ENCODE measurements around the gene TMED10.

TMED10 gene

GRCh38 chr14:75126121-75126544 is 50.3 kb downstream of the TMED10 start:
- no peak for DNase-seq

GRCh38 chr14:75125617-75126016 is 50.8 kb downstream of the TMED10 start:
- DNase-seq = no peak

GRCh38 chr14:75123991-75124390 is 52.4 kb downstream of the TMED10 start:
- no peak for DNase-seq

- DNase-seq = no peak
These were observed 54.9 kb downstream of the TMED10 start for GRCh38 chr14:75121552-75121951.

- no peak for DNase-seq
These were observed 55.7 kb downstream of the TMED10 start for GRCh38 chr14:75120541-75121291.

GRCh38 chr14:75119056-75119455 is 57.4 kb downstream of the TMED10 start:
- no peak for DNase-seq

GRCh38 chr14:75113932-75114539 is 62.4 kb downstream of the TMED10 start:
- no peak for DNase-seq

- no peak for DNase-seq
These were observed 66.5 kb downstream of the TMED10 start for GRCh38 chr14:75109877-75110276.

- DNase-seq = no peak
These were observed 69.2 kb downstream of the TMED10 start for GRCh38 chr14:75107186-75107585.

GRCh38 chr14:75101491-75101890 is 74.9 kb downstream of the TMED10 start:
- DNase-seq = no peak

GRCh38 chr14:75098682-75099081 is 77.7 kb downstream of the TMED10 start:
- DNase-seq = no peak

- no peak for DNase-seq
These were observed 78.2 kb downstream of the TMED10 start for GRCh38 chr14:75098212-75098611.

- no peak for DNase-seq
These were observed 79.5 kb downstream of the TMED10 start for GRCh38 chr14:75096959-75097358.

- no peak for DNase-seq
These were observed 80.7 kb downstream of the TMED10 start for GRCh38 chr14:75095690-75096089.

GRCh38 chr14:75094896-75095295 is 81.5 kb downstream of the TMED10 start:
- no peak for DNase-seq

- no peak for DNase-seq
These were observed 83.7 kb downstream of the TMED10 start for GRCh38 chr14:75092698-75093097.

- no peak for DNase-seq
These were observed 85.2 kb downstream of the TMED10 start for GRCh38 chr14:75091251-75091650.

- no peak for DNase-seq
These were observed 86.1 kb downstream of the TMED10 start for GRCh38 chr14:75090353-75090752.

GRCh38 chr14:75088566-75089373 is 87.6 kb downstream of the TMED10 start:
- DNase-seq = peak; percentile 16 to 56

GRCh38 chr14:75088153-75088552 is 88.3 kb downstream of the TMED10 start:
- DNase-seq = no peak

- DNase-seq = no peak
These were observed 91.9 kb downstream of the TMED10 start for GRCh38 chr14:75084513-75084912.

GRCh38 chr14:75083271-75083670 is 93.1 kb downstream of the TMED10 start:
- no peak for DNase-seq

GRCh38 chr14:75081660-75082229 is 94.7 kb downstream of the TMED10 start:
- DNase-seq = no peak

Measured in hippocampal formation (tissue), 2 donors.